IMR-90 (cell line): ENCODE measurements around the gene DUSP28. TPM values are rescaled to one million over a fixed set of nuclear protein-coding genes. Genes with fewer than 3 reads are reported as not detected.

Experiments used
- ATAC-seq: fragments of 200-7000 bp; cut with Tn5 transposase; 2 replicates; pipeline ENCODE4 v1.9.1; 2020; ENCODE audit warnings: low read depth, mild to moderate bottlenecking, moderate library complexity
- BruUV-seq: library from RNA; stranded (reverse); fragments of 400-500 nt; replicated peaks from 2 replicates; lab custom pipeline; 2021; lab: Mats Ljungman, UMichigan
- CTCF ChIA-PET: fragments of 300-600 bp; formaldehyde crosslinking; extraction: SDS; loops from one replicate; lab custom pipeline; 2021; ENCODE audit warnings: antibody characterized with exemption; lab: Yijun Ruan, JAX
- POLR2A ChIA-PET: fragments of 300-600 bp; sonication (Branson Sonifier 250); formaldehyde crosslinking; loops from one replicate; lab custom pipeline; 2022; ENCODE audit warnings: antibody characterized with exemption; ENCODE audit not compliant: unreplicated experiment; lab: Charles Lee
- DNase-seq: peaks from one replicate; pipeline ENCODE4 v3.0.0; 2013
- H2AFZ ChIP-seq: replicated peaks from 2 replicates; pipeline ENCODE3; 2013; ENCODE audit warnings: low read length, mild to moderate bottlenecking; ENCODE audit not compliant: poor library complexity
- H2AK5ac ChIP-seq: 2 replicates; pipeline ENCODE4 v1.6.1; 2013; ENCODE audit warnings: low read depth, low read length, inconsistent platforms
- H2AK9ac ChIP-seq: replicated peaks from 2 replicates; pipeline ENCODE3; 2013; ENCODE audit warnings: mild to moderate bottlenecking, low read depth, low read length, moderate library complexity; ENCODE audit not compliant: poor library complexity
- H2BK120ac ChIP-seq: 2 replicates; pipeline ENCODE4 v1.6.1; 2013; ENCODE audit warnings: low read depth, low read length, inconsistent platforms
- H2BK15ac ChIP-seq: 3 replicates; pipeline ENCODE4 v1.6.1; 2013; ENCODE audit warnings: low read depth, low read length, inconsistent platforms
- H2BK20ac ChIP-seq: 2 replicates; pipeline ENCODE4 v1.6.1; 2013; ENCODE audit warnings: low read depth, mild to moderate bottlenecking, inconsistent platforms, low read length, moderate library complexity
- H2BK5ac ChIP-seq: 2 replicates; pipeline ENCODE4 v1.6.1; 2013; ENCODE audit warnings: mild to moderate bottlenecking, low read depth, low read length, inconsistent platforms; ENCODE audit not compliant: poor library complexity, severe bottlenecking
- H3K14ac ChIP-seq: replicated peaks from 2 replicates; pipeline ENCODE4 v1.6.1; 2013; ENCODE audit warnings: low read depth, low read length, inconsistent platforms
- H3K18ac ChIP-seq: 2 replicates; pipeline ENCODE4 v1.6.1; 2013; ENCODE audit warnings: low read depth, low read length, control low read depth
- H3K23ac ChIP-seq: 2 replicates; pipeline ENCODE4 v1.6.1; 2013; ENCODE audit warnings: low read depth, low read length, inconsistent platforms
- H3K27ac ChIP-seq: 2 replicates; pipeline ENCODE4 v1.5.1; 2013; ENCODE audit warnings: mild to moderate bottlenecking, control low read depth, low read length; ENCODE audit not compliant: insufficient read depth
- H3K27me3 ChIP-seq: 2 replicates; pipeline ENCODE4 v1.6.1; 2013; ENCODE audit warnings: low read length; ENCODE audit not compliant: control insufficient read depth, insufficient read depth
- H3K36me3 ChIP-seq: 2 replicates; pipeline ENCODE4 v1.6.1; 2013; ENCODE audit warnings: low read length, mixed read lengths; ENCODE audit not compliant: control insufficient read depth, insufficient read depth
- H3K4ac ChIP-seq: 2 replicates; pipeline ENCODE4 v1.6.1; 2013; ENCODE audit warnings: low read depth, low read length, inconsistent platforms
- H3K4me1 ChIP-seq: 2 replicates; pipeline ENCODE4 v1.6.1; 2013; ENCODE audit warnings: low read length, mixed read lengths; ENCODE audit not compliant: control insufficient read depth, insufficient read depth
- H3K4me2 ChIP-seq: 2 replicates; pipeline ENCODE4 v1.6.1; 2013; ENCODE audit warnings: low read depth, mild to moderate bottlenecking, control low read depth, low read length, moderate library complexity
- H3K4me3 ChIP-seq: 2 replicates; pipeline ENCODE4 v1.5.1; 2013; ENCODE audit warnings: low read depth, mild to moderate bottlenecking, control low read depth, low read length, moderate library complexity; ENCODE audit not compliant: insufficient read depth
- H3K56ac ChIP-seq: 2 replicates; pipeline ENCODE4 v1.6.1; 2013; ENCODE audit warnings: low read length, inconsistent platforms; ENCODE audit not compliant: insufficient read depth; ENCODE audit errors: extremely low read depth
- H3K79me1 ChIP-seq, 2 experiments: 2 replicates each; pipeline ENCODE4 v1.6.1; 2013; ENCODE audit warnings: low read length in 2 of 2, inconsistent platforms in 1 of 2, low read depth in 1 of 2
- H3K9ac ChIP-seq: 2 replicates; pipeline ENCODE4 v1.6.1; 2013; ENCODE audit warnings: low read depth, low read length, control low read depth
- H3K9me1 ChIP-seq: 2 replicates; pipeline ENCODE4 v1.6.1; 2013; ENCODE audit warnings: low read length, inconsistent platforms; ENCODE audit not compliant: insufficient read depth
- H3K9me3 ChIP-seq: 2 replicates; pipeline ENCODE4 v1.6.1; 2013; ENCODE audit warnings: low read length; ENCODE audit not compliant: control insufficient read depth, insufficient read depth
- H4K20me1 ChIP-seq: 2 replicates; pipeline ENCODE4 v1.6.1; 2013; ENCODE audit warnings: low read length, inconsistent platforms; ENCODE audit not compliant: insufficient read depth
- H4K5ac ChIP-seq: 2 replicates; pipeline ENCODE4 v1.6.1; 2013; ENCODE audit warnings: mild to moderate bottlenecking, low read depth, low read length, control low read depth
- H4K8ac ChIP-seq, 2 experiments: 2 replicates each; pipeline ENCODE4 v1.6.1; 2013; ENCODE audit warnings: low read depth in 2 of 2, low read length in 2 of 2, control low read depth in 1 of 2, inconsistent platforms in 1 of 2
- H4K91ac ChIP-seq: 2 replicates; pipeline ENCODE4 v1.6.1; 2013; ENCODE audit warnings: low read depth, low read length, inconsistent platforms; ENCODE audit not compliant: insufficient read depth
- MAFK ChIP-seq: IDR thresholded peaks from 2 replicates; pipeline ENCODE4 v1.6.1; 2012; ENCODE audit warnings: low read depth, low read length, improper control_type of control experiment
- MAZ ChIP-seq: IDR thresholded peaks from 2 replicates; pipeline ENCODE4 v1.6.1; 2012; ENCODE audit warnings: low read depth, mild to moderate bottlenecking, low read length, improper control_type of control experiment, moderate library complexity, borderline replicate concordance
- NFE2L2 ChIP-seq: fragments of 150-350 bp; IDR thresholded peaks from 2 replicates; pipeline ENCODE4 v1.6.1; 2016; ENCODE audit warnings: low read depth, mild to moderate bottlenecking, low read length
- WGBS, 2 experiments: methylation state at CpG; one replicate each; pipeline versions ENCODE4 v1.1.5 to v1.1.7; 2013; ENCODE audit warnings: missing lambda C conversion rate in 2 of 2; ENCODE audit not compliant: insufficient read length in 1 of 2; ENCODE audit errors: extremely low coverage in 2 of 2; 5-methylcytosine and 5-hydroxymethylcytosine counted together
- dilution Hi-C: fragments of 300-500 bp; cut with HindIII; formaldehyde crosslinking; loops from one replicate; pipeline ENCODE4 v1.14.3; 2018; ENCODE audit warnings: low sequenced_read_pairs; ENCODE audit not compliant: unreplicated experiment
- in situ Hi-C: fragments of 300-500 bp; cut with MboI; formaldehyde crosslinking; loops from 3 replicates; pipeline ENCODE4 v1.14.3; 2019; ENCODE audit warnings: low sequenced_read_pairs, inconsistent platforms, mixed read lengths
- intact Hi-C: fragments of 100-400 bp; cut with micrococcal nuclease; formaldehyde crosslinking; loops from 2 replicates; pipeline ENCODE4 v1.10.0; 2022
- polyA plus RNA-seq, 3 experiments: library from polyadenylated mRNA; depleted of rRNA; stranded (reverse); fragments of >200 nt; gene quantifications; 2 replicates each; pipeline ENCODE4 v1.2.3, GENCODE V29; 2012; ENCODE audit warnings: low replicate concordance in 1 of 3
- total RNA-seq: library from RNA; depleted of rRNA; stranded (reverse); fragments of >200 nt; gene quantifications from 2 replicates; pipeline ENCODE4 v1.2.3, GENCODE V29; 2012
- TF ChIP-seq, protein P1 (sequence below): fragments of 150-350 bp; IDR thresholded peaks from 2 replicates; pipeline ENCODE4 v1.6.1; 2017; ENCODE audit warnings: mild to moderate bottlenecking, antibody characterized with exemption, low read length, low read depth
- TF ChIP-seq, protein P2 (sequence below): conservative IDR thresholded peaks from 2 replicates; pipeline ENCODE4 v1.5.1; 2012; ENCODE audit warnings: mild to moderate bottlenecking, low read depth, low read length, improper control_type of control experiment

DUSP28 gene
- total and polyA plus RNA-seq, 2 of the 4 experiments (the other 2 are of a cell fraction), result 1.1 to 3.3 TPM

DNA sequence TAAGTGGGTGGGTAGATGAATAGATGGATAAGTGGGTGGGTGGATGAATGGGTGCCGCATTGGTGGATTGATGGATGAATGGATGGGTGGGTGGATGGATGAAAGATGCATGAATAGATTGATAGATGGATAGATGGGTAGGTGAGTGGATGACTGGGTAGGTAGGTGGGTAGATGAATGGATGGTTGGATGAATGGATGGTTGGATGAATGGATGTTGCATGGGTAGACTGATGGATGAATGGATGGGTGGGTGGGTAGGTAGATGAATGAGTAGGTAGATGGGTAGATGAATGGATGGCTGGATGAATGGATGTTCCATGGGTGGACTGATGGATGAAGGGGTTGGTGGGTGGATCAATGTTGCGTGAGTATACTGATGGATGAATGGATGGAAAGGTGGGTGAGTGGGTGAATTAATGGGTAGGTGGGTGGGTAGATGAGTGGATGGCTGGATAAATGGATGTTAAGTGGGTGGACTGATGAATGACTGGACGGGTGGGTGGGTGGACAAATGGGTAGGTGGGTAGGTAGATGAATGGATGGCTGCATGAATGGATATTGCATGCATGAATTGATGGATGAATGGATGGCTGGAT is 32.9 kb upstream of the DUSP28 start:
- Histone ChIP-seq H3K9me1 (no peaks in the 10 kb centered on the region; the same call in 1 of the 2 replicates), H2AK5ac (no peak overlapping the region), H3K56ac (no peak overlapping the region), H3K23ac (no peak overlapping the region), H3K4me1 (no peaks in the 10 kb centered on the region), H2BK120ac (no peak overlapping the region), H3K79me1 (peaks cover 0 to 4% of the 10 kb centered on the region in 2 experiments; a peak in 2 of 4 replicates), H2BK20ac (no peak overlapping the region), H4K8ac (no peak overlapping the region), H3K4me2 (no peak overlapping the region), H4K5ac (no peak overlapping the region), H3K9me3 (peaks cover 24% of the 10 kb centered on the region), H2AFZ (no peak overlapping the region), H3K27ac (no peak overlapping the region), H2BK15ac (no peak overlapping the region), H4K91ac (no peak overlapping the region), H3K36me3 (peaks cover 15% of the 10 kb centered on the region; the same call in 1 of the 2 replicates), H4K20me1 (no peaks in the 10 kb centered on the region), H2AK9ac (peak overlapping the region; percentile 8), H3K4ac (no peak overlapping the region), H3K9ac (no peak overlapping the region), H3K14ac (no peak overlapping the region), H3K27me3 (no peaks in the 10 kb centered on the region), H2BK5ac (peak overlapping the region; percentile 26), H3K18ac (no peak overlapping the region), H3K4me3 (no peak overlapping the region)
- ChIA-PET CTCF (no interaction called here), POLR2A (no interaction called here)
- ATAC-seq (no peak), DNase-seq (no peak)
- dilution Hi-C loops (no loop called here), in situ Hi-C loops (no loop called here), intact Hi-C loops (no loop called here)
- WGBS, 2 experiments, result 63 to 100% methylated on average over 1 to 2 of the region's 3 CpGs
- BruUV-seq, result no TSS peak
- TF ChIP-seq, protein P1, sequence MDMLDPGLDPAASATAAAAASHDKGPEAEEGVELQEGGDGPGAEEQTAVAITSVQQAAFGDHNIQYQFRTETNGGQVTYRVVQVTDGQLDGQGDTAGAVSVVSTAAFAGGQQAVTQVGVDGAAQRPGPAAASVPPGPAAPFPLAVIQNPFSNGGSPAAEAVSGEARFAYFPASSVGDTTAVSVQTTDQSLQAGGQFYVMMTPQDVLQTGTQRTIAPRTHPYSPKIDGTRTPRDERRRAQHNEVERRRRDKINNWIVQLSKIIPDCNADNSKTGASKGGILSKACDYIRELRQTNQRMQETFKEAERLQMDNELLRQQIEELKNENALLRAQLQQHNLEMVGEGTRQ, result no peak
- TF ChIP-seq MAZ, result no peak
- TF ChIP-seq MAFK, result no peak
- TF ChIP-seq NFE2L2, result no peak
- TF ChIP-seq, protein P2, sequence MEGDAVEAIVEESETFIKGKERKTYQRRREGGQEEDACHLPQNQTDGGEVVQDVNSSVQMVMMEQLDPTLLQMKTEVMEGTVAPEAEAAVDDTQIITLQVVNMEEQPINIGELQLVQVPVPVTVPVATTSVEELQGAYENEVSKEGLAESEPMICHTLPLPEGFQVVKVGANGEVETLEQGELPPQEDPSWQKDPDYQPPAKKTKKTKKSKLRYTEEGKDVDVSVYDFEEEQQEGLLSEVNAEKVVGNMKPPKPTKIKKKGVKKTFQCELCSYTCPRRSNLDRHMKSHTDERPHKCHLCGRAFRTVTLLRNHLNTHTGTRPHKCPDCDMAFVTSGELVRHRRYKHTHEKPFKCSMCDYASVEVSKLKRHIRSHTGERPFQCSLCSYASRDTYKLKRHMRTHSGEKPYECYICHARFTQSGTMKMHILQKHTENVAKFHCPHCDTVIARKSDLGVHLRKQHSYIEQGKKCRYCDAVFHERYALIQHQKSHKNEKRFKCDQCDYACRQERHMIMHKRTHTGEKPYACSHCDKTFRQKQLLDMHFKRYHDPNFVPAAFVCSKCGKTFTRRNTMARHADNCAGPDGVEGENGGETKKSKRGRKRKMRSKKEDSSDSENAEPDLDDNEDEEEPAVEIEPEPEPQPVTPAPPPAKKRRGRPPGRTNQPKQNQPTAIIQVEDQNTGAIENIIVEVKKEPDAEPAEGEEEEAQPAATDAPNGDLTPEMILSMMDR, result no peak
